ENCODE data around the gene ECM1.
A peak's percentile ranks its signal among the peaks of the same experiment; 100 is the strongest.

Gene ECM1

DNA sequence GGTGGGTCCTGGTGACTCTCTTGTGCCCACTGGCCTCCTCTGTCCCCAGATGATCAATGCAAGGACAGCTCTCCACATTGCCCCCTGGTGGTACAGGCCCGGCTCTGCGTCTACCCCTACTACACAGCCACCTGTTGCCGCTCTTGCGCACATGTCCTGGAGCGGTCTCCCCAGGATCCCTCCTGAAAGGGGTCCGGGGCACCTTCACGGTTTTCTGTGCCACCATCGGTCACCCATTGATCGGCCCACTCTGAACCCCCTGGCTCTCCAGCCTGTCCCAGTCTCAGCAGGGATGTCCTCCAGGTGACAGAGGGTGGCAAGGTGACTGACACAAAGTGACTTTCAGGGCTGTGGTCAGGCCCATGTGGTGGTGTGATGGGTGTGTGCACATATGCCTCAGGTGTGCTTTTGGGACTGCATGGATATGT lies 52.1 kb downstream of the ECM1 start:
- peak; percentile 93 for DNase-seq

- DNase-seq: peak; percentile 95
Observed at GRCh38 chr1:150560576-150561253, 52.8 kb downstream of the ECM1 start.

DNA sequence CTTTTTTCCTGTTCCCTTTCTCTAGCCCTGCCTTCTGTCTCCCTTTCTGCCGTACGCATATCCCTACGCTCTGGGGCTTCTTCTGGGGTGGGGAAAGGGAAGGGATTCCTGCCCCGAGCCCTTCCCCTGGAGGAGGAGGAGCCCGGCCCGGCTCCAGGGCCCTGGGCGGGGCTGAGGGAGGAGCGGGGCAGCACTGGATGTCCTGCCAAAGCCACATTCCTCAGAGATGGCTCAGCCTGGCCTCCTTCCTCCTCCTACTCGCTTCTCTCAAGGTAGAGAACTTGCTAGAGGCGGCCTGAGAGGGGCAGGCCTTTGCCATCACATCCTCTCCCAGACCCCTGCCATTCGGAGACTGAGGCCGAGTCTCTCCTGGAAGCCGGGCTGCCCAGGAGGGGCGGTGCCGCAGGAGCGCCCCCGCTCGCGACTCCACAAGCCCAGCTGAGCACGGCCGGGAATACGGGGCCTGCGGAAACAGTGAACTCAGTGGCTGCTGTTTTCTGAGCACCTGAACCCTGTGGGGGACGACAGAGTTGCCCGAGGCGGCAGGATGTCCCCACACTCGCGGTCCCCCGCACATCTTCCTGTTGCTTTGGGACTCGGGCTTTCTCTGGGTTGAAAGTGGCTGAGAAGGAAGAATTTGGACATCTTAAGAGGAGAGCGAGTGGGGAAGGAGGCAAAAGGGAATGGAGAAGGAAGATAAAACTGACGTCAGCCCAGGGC lies 53.5 kb downstream of the ECM1 start:
- peak; percentile 95 for DNase-seq

DNA sequence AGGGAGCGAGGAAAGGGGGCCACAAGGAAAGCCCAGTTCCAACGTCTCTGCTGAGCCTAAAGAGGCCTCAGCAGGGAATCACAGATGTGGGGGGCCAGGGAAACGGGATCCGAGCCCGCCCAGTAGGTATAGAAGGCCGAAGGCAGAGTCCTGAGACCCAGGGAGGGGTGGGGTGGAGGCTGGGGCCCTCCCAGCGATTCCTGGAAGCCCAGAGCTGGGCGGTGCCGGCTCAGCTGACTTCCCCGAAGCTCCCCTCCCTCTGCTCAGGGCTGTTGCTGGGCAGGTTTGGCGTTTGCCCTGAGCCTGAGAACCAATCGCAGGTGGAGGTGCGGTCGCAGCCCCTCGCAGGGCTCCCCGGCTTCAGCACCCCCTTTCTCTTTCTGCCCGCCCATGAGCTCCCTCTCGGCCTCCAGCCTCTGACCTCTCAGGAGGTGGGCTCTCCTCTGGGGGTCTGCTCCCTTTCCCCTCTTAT lies 54.1 kb downstream of the ECM1 start:
- DNase-seq: peak; percentile 94

DNA sequence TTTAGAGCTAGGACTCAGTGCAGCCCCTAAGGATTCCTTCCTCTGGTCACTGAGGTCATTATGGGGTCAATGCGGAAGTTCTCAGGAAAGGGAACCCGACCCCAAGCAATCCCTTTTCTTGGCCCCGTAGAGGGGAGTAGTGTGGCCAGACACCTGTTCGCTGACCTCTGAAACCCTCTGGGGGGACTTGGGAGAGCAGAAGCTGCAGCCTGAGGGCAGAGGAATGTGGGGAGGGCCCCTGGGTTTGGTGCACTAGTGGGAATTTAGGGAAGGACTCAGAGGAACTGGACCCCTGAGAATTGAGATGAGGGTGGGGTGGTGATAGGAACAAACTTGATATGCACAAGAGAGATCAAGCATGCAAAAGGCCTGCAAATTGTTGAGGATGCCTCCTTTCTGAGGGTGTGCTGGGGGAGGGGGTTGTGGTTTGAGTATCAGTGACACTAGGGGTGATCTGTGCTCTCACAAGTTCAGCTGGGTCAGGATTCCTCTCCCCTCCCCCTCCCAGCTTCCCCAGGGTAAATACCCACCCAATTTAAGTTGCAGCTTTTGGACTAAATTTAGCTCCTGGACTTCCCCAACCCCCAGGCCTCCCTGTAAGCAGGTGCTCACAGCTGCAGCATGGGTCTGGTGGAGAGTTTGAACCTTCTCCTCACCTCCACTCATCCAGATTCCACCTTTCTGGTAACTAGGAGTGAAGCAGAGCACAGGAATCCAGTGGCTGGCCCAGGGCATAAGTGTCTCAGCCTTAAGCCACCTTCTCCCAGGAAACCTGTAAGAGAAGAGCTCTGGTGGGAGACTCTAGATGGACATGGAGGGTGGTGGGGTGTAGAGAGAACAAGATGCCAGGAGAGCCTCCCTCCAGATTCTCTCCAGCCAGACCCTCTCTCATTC lies 54.8 kb downstream of the ECM1 start:
- DNase-seq: no peak

All from NCI-H82 (cell line).